ENCODE data around the gene TANC1.

The TANC1 gene

GRCh38 chr2:159232456-159233170 is 264.2 kb downstream of the TANC1 start:
- no peak for DNase-seq

GRCh38 chr2:159234868-159235267 is 266.4 kb downstream of the TANC1 start:
- no peak for DNase-seq

GRCh38 chr2:159243529-159243928 is 275.1 kb downstream of the TANC1 start:
- no peak for DNase-seq

GRCh38 chr2:159246325-159246988 is 278.0 kb downstream of the TANC1 start:
- DNase-seq, result no peak

GRCh38 chr2:159249990-159250715 is 281.7 kb downstream of the TANC1 start:
- no peak for DNase-seq

GRCh38 chr2:159251296-159252173 is 283.1 kb downstream of the TANC1 start:
- DNase-seq, result no peak

- DNase-seq, result no peak
Observed at GRCh38 chr2:159252905-159253304, 284.5 kb downstream of the TANC1 start.

DNA sequence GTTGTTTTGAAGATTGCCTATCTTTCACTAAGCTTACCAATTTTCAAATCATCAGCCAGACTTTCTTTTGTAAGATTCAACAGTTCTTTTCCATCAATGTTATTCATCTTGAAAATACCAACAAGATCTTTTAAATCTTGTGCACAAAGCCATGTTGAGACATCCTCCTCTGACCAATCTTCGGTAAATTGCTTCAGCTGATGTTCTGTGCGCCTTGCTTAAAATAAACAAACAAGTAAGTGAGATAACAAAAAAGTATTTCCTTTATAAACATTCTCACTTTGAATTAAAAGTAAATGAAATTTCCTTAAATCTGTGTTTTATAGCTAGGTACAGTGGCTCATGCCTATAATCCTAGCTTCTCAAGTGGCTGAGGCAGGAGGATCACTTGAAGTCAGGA is 287.7 kb downstream of the TANC1 start:
- DNase-seq, result no peak

GRCh38 chr2:159262226-159262625 is 293.8 kb downstream of the TANC1 start:
- no peak for DNase-seq

DNA sequence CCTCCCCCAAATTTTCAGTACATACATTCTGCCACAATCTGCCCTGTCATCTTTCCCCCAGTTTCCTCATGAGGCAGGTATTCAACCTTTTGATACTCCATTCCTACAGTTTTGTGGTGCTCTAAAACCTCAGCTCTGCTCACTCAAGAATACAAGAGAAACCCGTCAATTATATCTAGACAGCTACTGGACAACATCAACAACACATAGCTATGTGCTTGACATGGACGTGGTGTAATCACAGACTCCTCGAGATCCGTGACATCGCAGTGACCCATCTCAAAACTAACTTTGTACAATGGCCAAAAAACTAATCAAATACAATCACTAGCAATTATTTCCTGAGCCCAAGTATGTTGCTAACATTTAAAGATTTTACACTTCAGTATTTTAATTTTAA is 294.5 kb downstream of the TANC1 start:
- no peak for DNase-seq

DNA sequence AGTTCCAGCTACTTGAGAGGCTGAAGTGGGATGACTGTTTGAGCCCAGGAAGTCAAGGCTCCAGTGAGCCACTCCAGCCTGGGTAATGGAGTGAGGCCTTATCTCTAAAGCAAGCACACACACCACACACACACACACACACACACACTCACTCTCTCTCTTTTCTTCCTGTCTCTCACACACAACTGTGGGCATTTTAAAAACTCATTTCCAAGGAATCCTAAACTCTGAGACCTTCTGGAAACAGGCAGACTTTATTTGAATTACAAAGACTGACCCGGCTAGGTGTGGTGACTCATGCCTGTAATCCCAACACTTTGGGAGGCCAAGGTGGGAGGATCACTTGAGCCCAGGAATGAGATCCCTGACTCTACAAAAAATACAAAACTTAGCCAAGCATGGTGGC is 296.7 kb downstream of the TANC1 start:
- DNase-seq, result no peak

DNA sequence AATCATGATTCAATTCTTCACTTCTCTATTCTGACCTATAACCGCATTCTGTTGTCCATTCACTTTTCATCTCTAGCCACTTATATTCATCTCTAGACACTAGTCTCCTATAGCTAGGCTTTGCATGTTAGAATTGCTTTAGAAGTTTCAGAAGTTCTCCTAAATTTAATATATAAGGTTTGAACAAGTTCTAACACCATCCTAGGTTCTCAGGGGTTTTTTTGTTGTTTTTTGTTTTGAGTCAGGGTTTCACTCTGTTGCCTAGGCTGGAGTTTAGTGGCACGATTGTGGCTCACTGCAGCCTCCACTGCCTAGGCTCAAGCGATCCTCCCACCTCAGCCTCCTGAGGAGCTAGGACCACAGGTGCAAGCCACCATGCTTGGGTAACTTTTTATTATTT is 298.1 kb downstream of the TANC1 start:
- no peak for DNase-seq

DNA sequence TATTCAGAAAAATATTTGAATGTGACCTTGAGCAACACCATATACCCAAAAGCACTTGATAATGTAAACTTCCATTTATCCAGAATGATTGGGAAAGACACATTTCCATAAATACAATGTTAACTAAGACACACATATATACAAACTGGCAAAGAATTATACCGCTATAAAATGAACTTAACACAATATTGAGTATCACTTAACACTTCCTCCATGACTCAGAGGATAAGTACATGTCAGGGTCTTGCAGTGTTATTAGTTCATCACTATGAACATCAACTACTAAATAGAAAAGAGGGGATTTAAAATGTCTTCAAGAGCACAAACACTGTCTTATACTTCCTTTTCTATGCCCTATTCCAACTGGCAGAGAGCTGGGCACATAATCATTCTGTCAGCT is 299.5 kb downstream of the TANC1 start:
- no peak for DNase-seq

- no peak for DNase-seq
Observed at GRCh38 chr2:159270744-159271379, 302.4 kb downstream of the TANC1 start.

DNA sequence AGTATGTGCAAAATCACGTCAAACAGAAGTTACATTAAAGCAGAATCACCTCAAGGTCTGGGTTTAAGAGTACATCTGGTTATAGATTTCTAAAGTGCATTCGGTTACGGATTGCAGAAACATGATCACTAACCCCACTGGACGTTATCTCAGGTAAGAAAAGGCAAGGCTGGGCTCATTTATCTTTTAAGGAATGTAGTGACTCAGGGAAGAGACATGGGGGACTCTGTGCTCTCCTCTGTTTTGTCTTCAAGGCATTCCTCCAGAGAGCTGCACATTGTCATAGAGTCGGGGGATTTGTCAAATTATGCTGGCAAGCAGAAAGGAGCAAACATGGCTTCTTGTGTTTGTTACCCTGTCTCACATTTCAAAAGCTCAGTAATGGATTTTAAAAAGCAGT is 303.7 kb downstream of the TANC1 start:
- DNase-seq, result no peak

- DNase-seq, result no peak
Observed at GRCh38 chr2:159275111-159275510, 306.7 kb downstream of the TANC1 start.

DNA sequence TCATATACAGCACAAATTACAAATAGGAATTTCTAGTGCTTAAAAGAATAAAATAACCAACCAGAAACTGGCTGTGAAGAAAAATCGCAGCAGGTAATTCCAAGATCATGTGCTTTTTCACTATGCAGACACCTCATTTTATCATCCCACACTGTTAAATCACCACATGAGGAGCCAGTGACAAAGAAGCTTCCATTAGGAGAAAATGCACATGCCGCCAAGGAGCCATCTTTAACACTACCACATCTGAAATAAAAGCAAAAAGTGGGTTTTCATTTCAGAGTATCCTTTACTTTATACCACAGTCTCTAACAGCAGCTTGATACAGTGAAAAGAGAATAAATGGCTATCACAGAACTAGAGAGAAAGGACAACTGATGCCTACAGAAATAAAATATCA is 311.3 kb downstream of the TANC1 start:
- no peak for DNase-seq

GRCh38 chr2:159281002-159281401 is 312.6 kb downstream of the TANC1 start:
- no peak for DNase-seq
